GM19468 (cell line): ENCODE results near the gene MBNL1.

Experiments
- ATAC-seq: cut with Tn5 transposase; IDR thresholded peaks from one replicate; pipeline ENCODE4 v1.9.1; 2021; ENCODE audit warnings: mild to moderate bottlenecking, moderate library complexity, moderate number of reproducible peaks; ENCODE audit not compliant: unreplicated experiment; ENCODE audit errors: extremely low read depth

The MBNL1 gene

DNA sequence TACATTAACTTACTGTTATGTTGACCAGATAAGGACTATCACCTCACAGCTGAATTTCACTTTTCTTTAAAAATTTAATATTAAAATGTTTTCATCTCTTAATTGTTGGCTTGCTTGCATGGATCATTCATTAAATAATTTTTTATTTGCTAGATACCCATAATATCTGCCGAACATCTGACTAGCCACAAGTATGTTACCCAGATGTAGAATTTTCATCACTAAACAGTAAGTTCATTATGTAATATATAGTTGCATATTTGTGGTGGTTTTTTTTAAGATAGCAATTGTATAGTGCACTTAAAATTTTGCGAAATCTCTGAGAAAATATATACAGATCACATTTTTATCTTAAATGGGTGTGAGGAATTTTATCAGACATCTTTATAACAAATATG, 190.4 kb downstream of the MBNL1 start:
- no peak for ATAC-seq

GRCh38 chr3:152459572-152459971, 190.8 kb downstream of the MBNL1 start:
- no peak for ATAC-seq

- no peak for ATAC-seq
Observed at GRCh38 chr3:152460936-152461335, 192.2 kb downstream of the MBNL1 start.

DNA sequence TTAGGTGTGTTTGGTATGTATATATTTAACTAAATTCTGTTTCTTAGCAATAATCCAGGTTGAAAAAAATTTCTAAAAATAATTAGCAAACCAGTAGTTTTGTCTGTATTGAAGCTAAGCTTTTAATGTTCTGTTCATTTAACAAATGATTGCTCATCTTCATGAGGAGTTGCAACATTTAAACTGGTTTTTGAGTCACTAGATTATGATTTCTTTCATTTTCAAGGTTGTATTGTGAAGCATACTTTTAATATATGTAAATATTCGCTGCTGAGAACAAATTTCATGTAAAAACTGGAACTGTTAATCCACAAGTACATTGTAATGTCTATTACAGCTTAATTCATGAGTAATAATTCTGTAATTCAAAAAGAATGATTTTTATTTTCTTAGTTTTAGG, 192.7 kb downstream of the MBNL1 start:
- no peak for ATAC-seq

DNA sequence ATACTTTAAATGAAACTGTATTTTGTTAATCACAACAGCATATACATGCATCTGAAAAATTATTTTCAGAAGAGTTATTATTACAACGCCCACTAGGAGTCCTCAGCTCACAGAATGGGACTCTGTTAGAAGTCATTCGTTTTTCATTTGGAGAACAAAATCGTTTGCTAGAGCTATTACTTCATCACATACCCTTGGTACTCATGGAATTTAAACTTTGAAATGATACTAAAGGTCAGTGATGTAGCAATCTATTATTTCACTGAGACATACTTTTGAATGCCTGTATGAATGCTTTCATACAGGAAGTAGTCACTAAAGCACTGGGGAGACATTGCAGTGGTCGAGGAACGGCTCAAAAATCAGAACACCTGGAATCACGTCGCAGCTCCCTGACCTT, 198.1 kb downstream of the MBNL1 start:
- no peak for ATAC-seq

DNA sequence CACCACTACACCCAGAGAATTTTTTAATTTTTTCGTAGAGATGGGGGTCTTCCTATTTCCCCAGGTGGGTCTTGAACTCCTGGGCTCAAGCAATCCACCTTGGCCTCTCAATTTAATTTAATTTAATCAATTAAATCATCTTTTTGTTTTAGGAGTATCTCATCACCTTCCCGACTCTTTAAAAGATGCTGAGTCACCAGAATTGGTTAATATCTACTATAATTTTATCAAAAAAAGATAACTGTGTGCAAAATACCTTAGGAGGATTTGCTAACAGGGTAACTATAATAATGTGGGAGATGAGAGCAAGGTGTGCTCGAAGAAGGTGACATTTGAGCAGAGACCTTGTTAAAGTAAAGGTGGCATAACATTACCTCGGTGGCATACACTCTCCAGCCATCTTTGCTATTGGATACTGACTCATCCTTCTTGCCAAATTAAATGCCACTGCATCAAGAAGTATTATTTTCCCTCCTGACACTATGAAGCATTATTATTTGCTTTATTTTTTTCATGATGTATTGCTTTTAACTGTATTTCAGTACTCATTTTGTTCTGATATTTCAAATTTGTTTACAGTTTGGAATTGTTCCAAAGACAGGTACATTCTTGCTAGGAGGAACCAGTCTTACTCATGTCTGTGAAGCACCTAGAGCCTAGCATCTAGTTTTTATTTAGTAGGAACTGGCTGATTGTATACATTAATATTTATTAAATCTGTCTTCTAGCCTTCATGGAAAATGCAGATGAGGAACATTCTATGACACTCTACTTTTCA, 200.7 kb downstream of the MBNL1 start:
- no peak for ATAC-seq

GRCh38 chr3:152470095-152470494, 201.4 kb downstream of the MBNL1 start:
- no peak for ATAC-seq

- no peak for ATAC-seq
Observed at GRCh38 chr3:152470893-152471292, 202.2 kb downstream of the MBNL1 start.

GRCh38 chr3:152471814-152472671, 203.3 kb downstream of the MBNL1 start:
- no peak for ATAC-seq

DNA sequence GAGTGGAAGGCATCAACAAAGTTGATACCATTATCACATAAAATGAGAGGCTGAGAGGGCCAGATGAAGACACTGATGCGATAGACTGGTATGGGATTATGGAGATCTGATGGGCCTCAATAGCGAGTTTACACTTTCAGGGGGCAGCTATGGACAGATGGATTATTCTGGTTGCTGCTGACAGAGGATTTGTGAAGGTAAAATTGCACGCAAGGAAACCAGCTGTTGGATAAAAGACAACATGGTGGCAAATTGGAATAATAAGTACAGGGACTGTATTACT, 203.9 kb downstream of the MBNL1 start:
- no peak for ATAC-seq

DNA sequence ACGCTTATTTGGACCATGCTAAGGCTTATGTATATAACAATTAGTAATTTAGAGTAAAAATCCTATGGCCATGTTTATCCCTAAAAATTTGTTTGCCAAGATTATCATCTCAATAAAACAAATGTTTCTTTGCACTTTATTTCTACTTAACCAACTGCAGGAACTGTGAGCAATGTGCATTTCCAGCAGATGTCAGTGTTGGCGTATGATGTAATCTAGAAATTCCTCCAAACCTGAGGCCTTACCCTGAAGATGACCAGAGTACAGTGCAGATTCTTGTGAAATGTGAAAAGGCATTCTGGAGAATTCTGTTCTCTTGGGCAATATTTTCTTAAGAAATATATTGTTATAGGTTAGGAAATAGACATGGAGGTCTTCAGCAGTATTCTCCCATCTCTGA, 205.9 kb downstream of the MBNL1 start:
- ATAC-seq: peak; percentile 47

DNA sequence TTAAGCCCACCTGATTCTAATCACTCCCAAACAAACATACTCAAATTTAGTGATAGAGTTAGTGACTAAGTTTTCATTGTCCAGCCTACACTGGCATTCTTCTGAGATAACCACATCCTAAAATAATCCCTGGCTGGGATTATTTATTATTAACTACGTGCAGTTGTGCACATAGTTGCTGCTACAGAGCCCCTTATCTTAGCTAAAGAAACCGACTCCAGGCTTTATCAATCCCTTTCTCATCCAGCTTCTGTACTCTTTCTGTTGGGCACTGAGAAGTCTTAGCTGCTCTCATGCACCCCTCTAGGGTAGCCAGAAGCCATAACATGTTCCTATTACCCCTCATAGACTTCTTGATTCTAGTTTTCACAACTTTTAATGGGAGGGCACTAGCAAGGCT, 208.7 kb downstream of the MBNL1 start:
- no peak for ATAC-seq

DNA sequence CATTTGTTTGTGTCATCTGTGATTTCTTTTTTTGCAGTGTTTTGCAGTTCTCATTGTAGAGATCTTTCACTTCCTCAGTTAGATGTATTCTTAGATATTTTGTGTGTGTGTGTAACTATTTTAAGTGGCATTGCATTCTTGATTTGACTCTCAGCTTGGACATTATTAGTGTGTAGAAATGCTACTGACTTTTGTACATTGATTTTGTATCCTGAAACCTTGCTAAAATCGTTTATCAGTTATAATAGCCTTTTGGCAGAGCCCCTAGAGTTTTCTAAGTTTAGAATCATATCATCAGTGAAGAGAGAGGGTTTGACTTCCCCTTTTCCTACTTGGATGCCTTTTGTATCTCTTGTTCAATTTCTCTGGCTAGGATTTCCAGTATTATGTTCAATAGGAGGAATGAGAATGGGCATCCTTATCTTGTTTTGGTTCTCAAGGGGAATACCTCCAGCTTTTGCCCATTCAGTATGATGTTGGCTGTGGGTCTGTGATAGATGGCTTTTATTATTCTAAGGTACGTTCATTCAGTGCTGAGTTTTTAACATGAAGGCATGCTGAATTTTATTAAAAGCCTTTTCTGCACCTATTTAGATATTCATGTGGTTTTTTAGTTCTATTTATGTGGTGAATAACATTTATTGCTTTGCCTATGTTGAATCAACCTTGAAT, 211.7 kb downstream of the MBNL1 start:
- peak; percentile 37 for ATAC-seq

GRCh38 chr3:152486364-152486763, 217.6 kb downstream of the MBNL1 start:
- no peak for ATAC-seq

GRCh38 chr3:152488449-152488848, 219.7 kb downstream of the MBNL1 start:
- ATAC-seq: no peak

- ATAC-seq: peak; percentile 42
Observed at GRCh38 chr3:152491922-152492321, 223.2 kb downstream of the MBNL1 start.

DNA sequence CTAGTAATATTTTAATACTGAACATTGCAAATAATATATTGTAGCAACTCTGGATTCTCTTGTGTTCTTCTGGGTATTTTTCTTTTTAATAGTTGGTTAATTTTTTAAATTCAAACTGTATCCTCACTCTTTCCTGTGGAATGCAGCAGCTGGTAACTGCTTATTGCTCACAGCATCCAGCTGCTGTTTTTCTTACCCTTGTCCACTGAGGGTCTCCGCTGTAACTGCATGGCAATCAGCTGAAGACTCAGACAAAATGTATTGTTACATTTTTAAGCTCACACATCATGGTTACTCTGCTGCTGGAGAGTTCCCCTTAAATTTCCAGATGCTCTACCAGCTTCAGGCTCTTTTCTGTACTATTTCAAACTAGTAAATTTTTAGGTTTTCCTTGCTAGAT, 227.6 kb downstream of the MBNL1 start:
- no peak for ATAC-seq

GRCh38 chr3:152496716-152497115, 228.0 kb downstream of the MBNL1 start:
- no peak for ATAC-seq

GRCh38 chr3:152497457-152497856, 228.7 kb downstream of the MBNL1 start:
- ATAC-seq: no peak

GRCh38 chr3:152497890-152498289, 229.2 kb downstream of the MBNL1 start:
- no peak for ATAC-seq

GRCh38 chr3:152499791-152500385, 231.2 kb downstream of the MBNL1 start:
- ATAC-seq: no peak
